T47D (cell line): Measurements from ENCODE around the gene SH3RF2.
A peak's percentile ranks its signal among the peaks of the same experiment; 100 is the strongest.

Source experiments
- DNase-seq, 2 experiments: peaks; one replicate each; pipeline versions ENCODE4 v3.0.0 to v3.0.0-alpha.2; 2011 to 2012; ENCODE audit warnings: low read depth in 1 of 2, low spot score in 1 of 2
- JUND ChIP-seq: IDR thresholded peaks from 2 replicates; pipeline ENCODE4 v1.6.1; 2012; ENCODE audit warnings: low read depth
- in situ Hi-C: cut with HindIII; loops from 2 replicates; pipeline ENCODE4 v1.10.0; 2016; ENCODE audit warnings: low sequenced_read_pairs, low pct_unique_long_range_greater_than_20kb

SH3RF2 gene

GRCh38 chr5:146039420-146039819 lies 103.0 kb downstream of the SH3RF2 start:
- in situ Hi-C loops = no loop called here
- TF ChIP-seq JUND = no peak
- no peak for DNase-seq

DNA sequence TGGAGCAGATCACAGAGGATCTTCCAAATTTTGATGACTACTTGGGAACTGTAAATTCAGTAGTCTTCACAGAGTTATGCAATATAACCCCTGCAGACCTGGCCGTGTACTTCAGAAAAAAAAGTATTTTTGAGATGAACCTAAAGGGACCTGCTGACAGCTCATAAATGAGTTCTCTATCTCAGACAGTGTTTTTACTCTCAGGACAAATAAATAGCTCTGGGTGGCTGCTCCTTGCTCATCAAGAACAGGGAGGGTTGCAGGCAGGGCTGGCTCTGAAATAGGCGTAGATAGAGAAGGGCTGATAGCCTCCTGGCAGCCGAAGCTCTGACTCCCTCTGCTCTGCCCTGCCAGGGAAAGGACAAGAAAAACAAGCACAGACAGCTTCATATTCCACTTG lies 104.1 kb downstream of the SH3RF2 start:
- no peak for TF ChIP-seq JUND
- in situ Hi-C loops = no loop called here
- no peak for DNase-seq

GRCh38 chr5:146041180-146041789 lies 104.9 kb downstream of the SH3RF2 start:
- DNase-seq = peak in 1 of 2 experiments; percentile 52
- TF ChIP-seq JUND = no peak
- in situ Hi-C loops = no loop called here

DNA sequence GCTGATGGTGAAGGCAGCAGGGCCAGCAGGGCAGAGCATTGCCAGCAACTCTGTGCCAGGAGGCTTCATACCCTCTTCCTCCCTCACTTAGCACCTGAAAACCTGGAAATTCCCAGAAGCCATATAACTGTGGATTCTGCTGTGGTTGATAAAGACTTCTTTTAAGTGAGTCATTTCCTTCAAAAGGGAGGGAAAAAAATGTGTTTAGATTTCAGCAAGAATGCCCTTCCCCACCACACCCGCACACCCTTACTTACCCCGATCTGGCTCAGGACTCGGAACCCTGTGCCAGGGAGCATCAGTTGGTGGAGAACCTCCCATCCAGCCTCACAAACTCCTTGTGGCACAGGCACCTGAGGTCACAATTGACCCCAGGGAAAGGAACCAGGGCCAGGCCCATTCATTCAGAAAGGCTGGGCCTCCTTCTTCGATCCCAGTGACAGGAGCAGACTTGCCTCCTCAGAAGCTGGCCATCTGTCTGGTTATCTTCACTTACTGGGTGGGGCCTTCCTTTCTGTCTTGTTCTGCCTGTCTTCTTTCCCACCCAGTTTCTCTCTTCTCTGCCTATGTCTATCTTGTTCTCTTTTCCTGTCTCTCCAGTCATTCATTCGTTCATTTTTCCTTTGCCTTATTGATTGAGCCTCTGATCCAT lies 106.4 kb downstream of the SH3RF2 start:
- in situ Hi-C loops = no loop called here
- no peak for DNase-seq
- TF ChIP-seq JUND = no peak

GRCh38 chr5:146043722-146044121 lies 107.3 kb downstream of the SH3RF2 start:
- TF ChIP-seq JUND = no peak
- DNase-seq = no peak
- in situ Hi-C loops = no loop called here

DNA sequence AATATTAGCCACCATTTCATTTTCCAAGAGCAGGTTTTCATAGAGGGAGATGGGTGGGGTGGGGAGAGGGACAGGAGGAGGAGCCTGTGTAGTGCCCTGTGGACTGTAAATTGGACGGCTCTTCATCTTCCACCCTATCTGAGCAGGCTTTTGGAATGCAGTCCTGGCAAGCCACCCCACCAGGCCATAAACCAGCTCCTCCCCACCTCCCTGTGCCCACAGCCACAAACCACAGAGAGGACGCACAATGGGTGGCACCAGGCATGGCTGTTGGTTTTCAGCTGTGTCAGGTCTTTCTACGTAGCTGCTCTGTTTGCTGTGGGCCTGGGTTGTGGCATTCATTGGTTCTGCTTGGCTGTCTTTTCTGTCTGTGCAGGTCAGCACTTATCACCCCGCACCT lies 111.0 kb downstream of the SH3RF2 start:
- in situ Hi-C loops = no loop called here
- DNase-seq = peak in 1 of 2 experiments; percentile 74
- no peak for TF ChIP-seq JUND

- peak; percentile 83 to 91 for DNase-seq
- in situ Hi-C loops = no loop called here
- TF ChIP-seq JUND = no peak
Observed at GRCh38 chr5:146048994-146049703, 112.8 kb downstream of the SH3RF2 start.

- DNase-seq = no peak
- no peak for TF ChIP-seq JUND
- in situ Hi-C loops = no loop called here
Observed at GRCh38 chr5:146049704-146050026, 113.3 kb downstream of the SH3RF2 start.

DNA sequence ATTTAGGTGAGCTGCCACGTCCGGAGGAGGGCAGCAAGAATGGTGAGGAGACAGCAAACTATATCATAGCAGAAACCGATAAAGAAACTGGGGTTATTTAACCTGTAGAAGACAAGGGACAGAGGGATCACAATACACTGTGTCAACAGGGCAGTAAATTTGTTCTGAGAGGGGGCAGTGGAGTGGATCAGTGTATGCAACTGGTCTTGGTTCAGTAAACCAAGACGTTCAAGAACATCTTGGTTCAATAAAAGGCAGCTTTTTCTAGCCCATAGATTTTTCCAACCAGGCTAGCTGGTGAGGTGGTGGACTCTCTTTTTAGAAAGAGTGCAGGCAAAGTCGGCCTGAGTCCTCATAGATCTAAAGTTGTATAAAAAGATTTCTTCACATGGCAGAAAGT lies 113.7 kb downstream of the SH3RF2 start:
- TF ChIP-seq JUND = no peak
- DNase-seq = no peak
- in situ Hi-C loops = no loop called here

- in situ Hi-C loops = no loop called here
- TF ChIP-seq JUND = no peak
- DNase-seq = no peak
Observed at GRCh38 chr5:146051678-146052077, 115.3 kb downstream of the SH3RF2 start.

DNA sequence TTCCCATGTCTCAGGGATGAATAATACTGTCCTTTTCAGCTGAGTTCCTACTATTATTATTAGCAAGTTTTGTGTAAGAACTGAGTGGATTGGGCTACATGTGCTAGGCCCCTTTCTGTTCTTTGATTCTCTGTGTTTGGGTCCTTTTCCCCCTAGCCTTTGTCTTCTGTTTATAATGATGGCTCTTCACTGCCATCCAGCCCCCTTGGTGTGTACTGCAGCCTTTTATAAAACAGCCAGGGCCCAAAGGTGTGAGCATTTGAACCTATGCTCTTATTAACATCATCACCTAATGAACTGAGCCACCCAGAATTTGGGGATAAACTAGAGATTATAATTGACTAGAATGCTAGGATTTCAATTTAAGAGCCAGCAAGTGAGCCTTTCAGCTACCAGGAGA lies 116.4 kb downstream of the SH3RF2 start:
- in situ Hi-C loops = no loop called here
- peak in 1 of 2 experiments; percentile 42 for DNase-seq
- no peak for TF ChIP-seq JUND

GRCh38 chr5:146055432-146055831 lies 119.1 kb downstream of the SH3RF2 start:
- TF ChIP-seq JUND = no peak
- in situ Hi-C loops = no loop called here
- no peak for DNase-seq

- no peak for TF ChIP-seq JUND
- in situ Hi-C loops = no loop called here
- no peak for DNase-seq
Observed at GRCh38 chr5:146059460-146060220, 123.3 kb downstream of the SH3RF2 start.
